Neural cell (in vitro differentiated cells): ENCODE results near the gene PCMT1. TPM values are rescaled to one million over a fixed set of nuclear protein-coding genes. Genes with fewer than 3 reads are reported as not detected.

Experiments used
- H2AFZ ChIP-seq: fragments of 200-600, 300-800 bp; sonication (generic), shearing (Covaris generic); 2 replicates; pipeline ENCODE4 v1.6.0; 2014; ENCODE audit warnings: low read depth, mild to moderate bottlenecking, antibody characterized with exemption, low read length, moderate library complexity
- H3F3A ChIP-seq: fragments of 200-600 bp; shearing (Covaris generic); 2 replicates; pipeline ENCODE4 v1.6.1; 2016; ENCODE audit warnings: mild to moderate bottlenecking, moderate library complexity, mixed read lengths, antibody characterized with exemption, low read length; ENCODE audit not compliant: insufficient read depth, poor library complexity, severe bottlenecking
- H3K27ac ChIP-seq: fragments of 200-600, 300-800 bp; sonication (generic), shearing (Covaris generic); 2 replicates; pipeline ENCODE4 v1.5.1; 2014; ENCODE audit warnings: mild to moderate bottlenecking, low read length, moderate library complexity
- H3K27me3 ChIP-seq: fragments of 300-800, 200-600 bp; sonication (generic), shearing (Covaris generic); 2 replicates; pipeline ENCODE4 v1.6.0; 2014; ENCODE audit warnings: mild to moderate bottlenecking, low read depth, low read length, moderate library complexity; ENCODE audit not compliant: insufficient read depth
- H3K36me3 ChIP-seq: fragments of 300-800, 200-600 bp; sonication (generic), shearing (Covaris generic); 2 replicates; pipeline ENCODE4 v1.5.1; 2014; ENCODE audit warnings: mild to moderate bottlenecking, antibody characterized with exemption, low read length, moderate library complexity; ENCODE audit not compliant: insufficient read depth
- H3K4me2 ChIP-seq: fragments of 300-800, 200-600 bp; sonication (generic), shearing (Covaris generic); 2 replicates; pipeline ENCODE4 v1.6.0; 2014; ENCODE audit warnings: mild to moderate bottlenecking, low read length
- H3K4me3 ChIP-seq: fragments of 300-800, 200-600 bp; sonication (generic), shearing (Covaris generic); 2 replicates; pipeline ENCODE4 v1.5.1; 2014; ENCODE audit warnings: mild to moderate bottlenecking, low read length, moderate library complexity
- H3K79me2 ChIP-seq: fragments of 200-600 bp; shearing (Covaris generic); replicated peaks from 2 replicates; pipeline ENCODE4 v1.6.0; 2014; ENCODE audit warnings: mild to moderate bottlenecking, low read length, moderate library complexity; ENCODE audit not compliant: insufficient read depth
- H3K9ac ChIP-seq: fragments of 300-800, 200-600 bp; sonication (generic), shearing (Covaris generic); 2 replicates; pipeline ENCODE4 v1.6.1; 2016; ENCODE audit warnings: mild to moderate bottlenecking, low read length, mixed read lengths
- H3K9me2 ChIP-seq: fragments of 200-600 bp; shearing (Covaris generic); 2 replicates; pipeline ENCODE4 v1.6.1; 2016; ENCODE audit warnings: mild to moderate bottlenecking, low read length, mixed read lengths; ENCODE audit not compliant: insufficient read depth
- H3K9me3 ChIP-seq: fragments of 200-600, 300-800 bp; sonication (generic), shearing (Covaris generic); 2 replicates; pipeline ENCODE4 v1.6.1; 2016; ENCODE audit warnings: mild to moderate bottlenecking, mixed run types, low read length, moderate library complexity, mixed read lengths
- H4K20me1 ChIP-seq: fragments of 200-600 bp; shearing (Covaris generic); 2 replicates; pipeline ENCODE4 v1.6.1; 2016; ENCODE audit warnings: mild to moderate bottlenecking, mixed run types; ENCODE audit not compliant: insufficient read depth
- EP300 ChIP-seq: fragments of 450-650 bp; conservative IDR thresholded peaks from 2 replicates; pipeline ENCODE4 v1.6.1; 2014; ENCODE audit warnings: antibody characterized with exemption, mild to moderate bottlenecking, moderate library complexity; ENCODE audit not compliant: poor library complexity, severe bottlenecking
- EZH2 ChIP-seq: fragments of 200-600, 300-800 bp; shearing (Covaris generic), sonication (generic); IDR thresholded peaks from 2 replicates; pipeline ENCODE4 v1.6.1; 2014; ENCODE audit warnings: antibody characterized with exemption, low read length, borderline replicate concordance, mild to moderate bottlenecking; ENCODE audit not compliant: insufficient read depth, poor library complexity, severe bottlenecking
- MXI1 ChIP-seq: fragments of 450-650 bp; conservative IDR thresholded peaks from 2 replicates; pipeline ENCODE4 v1.6.1; 2014; ENCODE audit warnings: antibody characterized with exemption, mild to moderate bottlenecking; ENCODE audit not compliant: poor library complexity, severe bottlenecking
- POLR2AphosphoS5 ChIP-seq: IDR thresholded peaks from 2 replicates; pipeline ENCODE4 v1.6.1; 2012
- RAD21 ChIP-seq: fragments of 450-650 bp; conservative IDR thresholded peaks from 2 replicates; pipeline ENCODE4 v1.6.1; 2014; ENCODE audit warnings: antibody characterized with exemption, mild to moderate bottlenecking, moderate library complexity
- REST ChIP-seq: IDR thresholded peaks from 2 replicates; pipeline ENCODE4 v1.6.1; 2012; ENCODE audit warnings: borderline replicate concordance
- SMC3 ChIP-seq: fragments of 450-650 bp; conservative IDR thresholded peaks from 2 replicates; pipeline ENCODE4 v1.6.1; 2014; ENCODE audit warnings: antibody characterized with exemption, mild to moderate bottlenecking, moderate library complexity; ENCODE audit not compliant: poor library complexity
- TAF1 ChIP-seq: IDR thresholded peaks from 2 replicates; pipeline ENCODE4 v1.6.1; 2012; ENCODE audit warnings: low read depth
- polyA plus RNA-seq: library from polyadenylated mRNA; depleted of rRNA; stranded (reverse); fragments of >200 nt; gene quantifications from 2 replicates; pipeline ENCODE4 v1.2.3, GENCODE V29; 2014
- TF ChIP-seq, protein P1 (sequence below): fragments of 450-650 bp; IDR thresholded peaks from 2 replicates; pipeline ENCODE4 v1.5.1; 2014; ENCODE audit warnings: antibody characterized with exemption, mild to moderate bottlenecking, moderate library complexity; ENCODE audit not compliant: poor library complexity, severe bottlenecking

The PCMT1 gene
- polyA plus RNA-seq, 1 donor from 2014 or later: 384 TPM

DNA sequence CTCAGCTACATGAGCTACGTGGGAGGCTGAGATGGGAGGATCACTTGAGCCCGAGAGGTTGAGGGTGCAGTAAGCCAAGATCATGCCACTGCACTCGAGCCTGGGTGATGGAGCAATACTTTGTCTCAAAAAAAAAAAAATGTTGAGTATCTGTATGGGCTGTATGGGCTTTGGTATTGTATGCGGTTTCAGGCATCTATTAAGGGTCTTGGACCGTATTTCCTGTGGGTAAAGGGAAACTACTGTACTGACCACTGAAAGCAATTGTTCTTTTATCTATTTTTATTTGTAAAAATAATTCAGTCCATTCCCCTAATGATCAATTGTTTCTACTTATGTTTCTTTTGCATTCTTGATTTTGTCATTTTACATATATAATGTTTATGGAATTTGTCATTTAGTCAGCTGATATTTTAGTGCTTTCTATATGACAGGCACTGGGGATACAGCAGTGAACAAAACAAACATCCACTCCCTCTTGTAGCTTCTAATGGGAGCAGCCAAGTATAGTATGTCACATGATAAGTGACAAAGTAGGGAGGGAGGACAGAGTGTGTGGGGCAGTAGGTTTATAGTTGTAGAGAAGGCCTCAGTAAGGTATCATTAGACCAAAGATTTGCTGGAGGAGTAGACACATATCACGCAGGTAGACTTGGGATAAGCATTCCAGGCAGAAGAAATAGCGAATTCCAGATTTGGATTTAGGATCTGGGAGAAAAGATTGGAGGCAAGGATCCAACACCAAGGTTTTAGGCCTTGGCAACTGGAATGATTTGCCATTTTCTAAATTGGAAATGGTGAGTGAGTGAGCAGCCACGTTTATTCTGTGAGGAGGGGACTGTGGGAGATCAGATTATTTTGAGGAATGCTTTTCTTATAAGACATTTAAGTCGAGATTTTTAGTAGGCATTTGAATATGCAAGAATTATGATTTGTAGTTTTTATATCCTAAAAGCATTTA is 6.0 kb downstream of the PCMT1 start:
- H3K4me2 ChIP-seq: no peak overlapping the region
- no peaks in the 10 kb centered on the region for H3K9me2 ChIP-seq
- TF ChIP-seq POLR2AphosphoS5 (no peak), RAD21 (no peak), REST (no peak), EZH2 (no peak), EP300 (no peak), SMC3 (no peak), TAF1 (no peak), MXI1 (no peak)
- TF ChIP-seq, protein P1, sequence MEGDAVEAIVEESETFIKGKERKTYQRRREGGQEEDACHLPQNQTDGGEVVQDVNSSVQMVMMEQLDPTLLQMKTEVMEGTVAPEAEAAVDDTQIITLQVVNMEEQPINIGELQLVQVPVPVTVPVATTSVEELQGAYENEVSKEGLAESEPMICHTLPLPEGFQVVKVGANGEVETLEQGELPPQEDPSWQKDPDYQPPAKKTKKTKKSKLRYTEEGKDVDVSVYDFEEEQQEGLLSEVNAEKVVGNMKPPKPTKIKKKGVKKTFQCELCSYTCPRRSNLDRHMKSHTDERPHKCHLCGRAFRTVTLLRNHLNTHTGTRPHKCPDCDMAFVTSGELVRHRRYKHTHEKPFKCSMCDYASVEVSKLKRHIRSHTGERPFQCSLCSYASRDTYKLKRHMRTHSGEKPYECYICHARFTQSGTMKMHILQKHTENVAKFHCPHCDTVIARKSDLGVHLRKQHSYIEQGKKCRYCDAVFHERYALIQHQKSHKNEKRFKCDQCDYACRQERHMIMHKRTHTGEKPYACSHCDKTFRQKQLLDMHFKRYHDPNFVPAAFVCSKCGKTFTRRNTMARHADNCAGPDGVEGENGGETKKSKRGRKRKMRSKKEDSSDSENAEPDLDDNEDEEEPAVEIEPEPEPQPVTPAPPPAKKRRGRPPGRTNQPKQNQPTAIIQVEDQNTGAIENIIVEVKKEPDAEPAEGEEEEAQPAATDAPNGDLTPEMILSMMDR: no peak
- no peak overlapping the region for H3K4me3 ChIP-seq
- H3K27ac ChIP-seq: no peak overlapping the region
- no peaks in the 10 kb centered on the region for H4K20me1 ChIP-seq
- H3K9me3 ChIP-seq: no peaks in the 10 kb centered on the region
- H3K36me3 ChIP-seq: no peaks in the 10 kb centered on the region
- H3K27me3 ChIP-seq: no peaks in the 10 kb centered on the region
- no peak overlapping the region for H3K9ac ChIP-seq
- H3F3A ChIP-seq: peaks cover under 1% of the 10 kb centered on the region
- no peak overlapping the region for H2AFZ ChIP-seq
- peaks cover 58% of the 10 kb centered on the region for H3K79me2 ChIP-seq

GRCh38 chr6:149756261-149756636 is 6.7 kb downstream of the PCMT1 start:
- Histone ChIP-seq H4K20me1 (no peaks in the 10 kb centered on the region), H3K27me3 (no peaks in the 10 kb centered on the region), H3K9me2 (no peaks in the 10 kb centered on the region), H3K9ac (no peak overlapping the region), H3K27ac (no peak overlapping the region), H3K9me3 (no peaks in the 10 kb centered on the region), H3F3A (no peaks in the 10 kb centered on the region), H3K4me3 (no peak overlapping the region), H3K4me2 (no peak overlapping the region), H3K79me2 (peaks cover 51% of the 10 kb centered on the region), H3K36me3 (no peaks in the 10 kb centered on the region), H2AFZ (no peak overlapping the region)
- TF ChIP-seq EZH2 (no peak), RAD21 (no peak), REST (no peak), MXI1 (no peak), POLR2AphosphoS5 (no peak), EP300 (no peak), SMC3 (no peak), TAF1 (no peak)
- TF ChIP-seq, protein P1: no peak
